Neural crest cell (in vitro differentiated cells): ENCODE data around the gene LEMD3. TPM values are rescaled to one million over a fixed set of nuclear protein-coding genes. Genes with fewer than 3 reads are reported as not detected.

Source experiments
- DNase-seq: peaks from one replicate; pipeline ENCODE4 v3.0.0; 2021; ENCODE audit warnings: low read depth, mixed read lengths, low spot score
- H3K27ac Mint-ChIP-seq: one replicate; pipeline ENCODE4 v1.8.0; 2021; ENCODE audit warnings: mild to moderate bottlenecking, mixed read lengths; ENCODE audit not compliant: unreplicated experiment
- H3K27me3 Mint-ChIP-seq: 2 replicates; pipeline ENCODE4 v1.8.0; 2021; ENCODE audit warnings: low read depth, mild to moderate bottlenecking, mixed read lengths
- H3K36me3 Mint-ChIP-seq: 2 replicates; pipeline ENCODE4 v1.8.0; 2021; ENCODE audit warnings: low read depth, mild to moderate bottlenecking, mixed read lengths
- H3K4me1 Mint-ChIP-seq: 2 replicates; pipeline ENCODE4 v1.8.0; 2021; ENCODE audit warnings: mixed read lengths
- H3K4me3 Mint-ChIP-seq: one replicate; pipeline ENCODE4 v1.8.0; 2021; ENCODE audit warnings: mild to moderate bottlenecking, mixed read lengths
- H3K9me3 Mint-ChIP-seq: 2 replicates; pipeline ENCODE4 v1.8.0; 2021; ENCODE audit warnings: mixed read lengths
- CTCF ChIP-seq: fragments of 200-600 bp; sonication (generic); conservative IDR thresholded peaks from 2 replicates; pipeline ENCODE4 v1.5.0; 2021; ENCODE audit warnings: antibody characterized with exemption, mild to moderate bottlenecking
- total RNA-seq: library from RNA; stranded (reverse); gene quantifications from 2 replicates; pipeline ENCODE4 v1.2.1, GENCODE V29; 2021

The LEMD3 gene
- total RNA-seq, 1 donor from 2014 or later, result 27.8 TPM

GRCh38 chr12:65200007-65200665 is 30.8 kb downstream of the LEMD3 start:
- no peaks in the 10 kb centered on the region for H3K4me1 Mint-ChIP-seq
- peaks cover 19% of the 10 kb centered on the region for H3K36me3 Mint-ChIP-seq
- DNase-seq, result no peak
- TF ChIP-seq CTCF, result no peak
- H3K27ac Mint-ChIP-seq, result no peak overlapping the region
- H3K9me3 Mint-ChIP-seq, result peaks cover 8% of the 10 kb centered on the region
- no peaks in the 10 kb centered on the region for H3K27me3 Mint-ChIP-seq
- H3K4me3 Mint-ChIP-seq, result no peak overlapping the region

GRCh38 chr12:65203376-65203775 is 34.0 kb downstream of the LEMD3 start:
- no peak for DNase-seq
- Mint-ChIP-seq H3K27me3 (no peaks in the 10 kb centered on the region), H3K4me1 (peaks cover 10% of the 10 kb centered on the region)

GRCh38 chr12:65204886-65205525 is 35.6 kb downstream of the LEMD3 start:
- no peak overlapping the region for H3K4me3 Mint-ChIP-seq
- peaks cover 4% of the 10 kb centered on the region for H3K9me3 Mint-ChIP-seq
- no peak for TF ChIP-seq CTCF
- H3K27me3 Mint-ChIP-seq, result no peaks in the 10 kb centered on the region
- peaks cover 4% of the 10 kb centered on the region for H3K36me3 Mint-ChIP-seq
- H3K27ac Mint-ChIP-seq, result no peak overlapping the region
- H3K4me1 Mint-ChIP-seq, result peaks cover 13% of the 10 kb centered on the region
- no peak for DNase-seq

More at GRCh38 chr12:65203376-65203775, 34.0 kb downstream of the LEMD3 start:
- TF ChIP-seq CTCF, result no peak
- Mint-ChIP-seq H3K9me3 (peaks cover 4% of the 10 kb centered on the region), H3K27ac (no peak overlapping the region), H3K4me3 (no peak overlapping the region), H3K36me3 (peaks cover 4% of the 10 kb centered on the region)

GRCh38 chr12:65205886-65206285 is 36.5 kb downstream of the LEMD3 start:
- H3K27me3 Mint-ChIP-seq, result no peaks in the 10 kb centered on the region
- DNase-seq, result no peak
- no peaks in the 10 kb centered on the region for H3K9me3 Mint-ChIP-seq
- H3K4me3 Mint-ChIP-seq, result no peak overlapping the region
- H3K4me1 Mint-ChIP-seq, result peaks cover 13% of the 10 kb centered on the region
- H3K27ac Mint-ChIP-seq, result no peak overlapping the region
- H3K36me3 Mint-ChIP-seq, result no peaks in the 10 kb centered on the region
- no peak for TF ChIP-seq CTCF

- Mint-ChIP-seq H3K9me3 (no peaks in the 10 kb centered on the region), H3K4me3 (no peak overlapping the region), H3K36me3 (peaks cover 3% of the 10 kb centered on the region), H3K27ac (no peak overlapping the region), H3K27me3 (no peaks in the 10 kb centered on the region), H3K4me1 (peaks cover 13% of the 10 kb centered on the region)
- no peak for DNase-seq
- TF ChIP-seq CTCF, result no peak
Measured at GRCh38 chr12:65208125-65208524, 38.7 kb downstream of the LEMD3 start.
